KMS-11 (cell line): Measurements from ENCODE around the gene ERC2.

Experiments
- H2AFZ ChIP-seq: fragments of 200-600 bp; sonication (generic); 2 replicates; pipeline ENCODE4 v1.6.1; 2016; ENCODE audit warnings: antibody characterized with exemption, mixed run types, low read depth
- H3K27ac ChIP-seq: fragments of 200-600 bp; sonication (generic); 2 replicates; pipeline ENCODE4 v1.6.1; 2016; ENCODE audit warnings: mild to moderate bottlenecking, mixed run types
- H3K27me3 ChIP-seq: fragments of 200-600 bp; sonication (generic); 2 replicates; pipeline ENCODE4 v1.6.1; 2017; ENCODE audit warnings: mild to moderate bottlenecking, low read depth, mixed run types, moderate library complexity; ENCODE audit not compliant: insufficient read depth
- H3K36me3 ChIP-seq: fragments of 200-600 bp; sonication (generic); 2 replicates; pipeline ENCODE4 v1.6.1; 2017; ENCODE audit warnings: mild to moderate bottlenecking, mixed run types; ENCODE audit not compliant: insufficient read depth
- H3K4me1 ChIP-seq: fragments of 200-600 bp; sonication (generic); 2 replicates; pipeline ENCODE4 v1.6.1; 2016; ENCODE audit warnings: mild to moderate bottlenecking, low read depth, mixed run types; ENCODE audit not compliant: poor library complexity, severe bottlenecking
- H3K4me2 ChIP-seq: fragments of 200-600 bp; sonication (generic); 2 replicates; pipeline ENCODE4 v1.7.0; 2016; ENCODE audit warnings: mild to moderate bottlenecking, mixed run types
- H3K4me3 ChIP-seq: fragments of 200-600 bp; sonication (generic); IDR thresholded peaks from 2 replicates; pipeline ENCODE4 v1.6.1; 2017; ENCODE audit warnings: low read depth, low read length, mixed read lengths; ENCODE audit not compliant: insufficient read depth
- H3K79me2 ChIP-seq: fragments of 200-600 bp; sonication (generic); 2 replicates; pipeline ENCODE4 v1.6.1; 2016; ENCODE audit warnings: low read depth, mixed run types; ENCODE audit not compliant: insufficient read depth
- H3K9ac ChIP-seq: fragments of 200-600 bp; sonication (generic); 2 replicates; pipeline ENCODE4 v1.6.1; 2016; ENCODE audit warnings: mild to moderate bottlenecking, mixed run types
- H4K20me1 ChIP-seq: fragments of 200-600 bp; sonication (generic); 2 replicates; pipeline ENCODE4 v1.6.1; 2016; ENCODE audit warnings: mild to moderate bottlenecking, mixed run types; ENCODE audit not compliant: insufficient read depth
- TF ChIP-seq, protein P1 (sequence below): fragments of 200-600 bp; sonication (generic); conservative IDR thresholded peaks from 2 replicates; pipeline ENCODE4 v1.6.1; 2017; ENCODE audit warnings: low read depth, mild to moderate bottlenecking, antibody characterized with exemption, low read length, moderate library complexity, mixed read lengths

ERC2 gene

DNA sequence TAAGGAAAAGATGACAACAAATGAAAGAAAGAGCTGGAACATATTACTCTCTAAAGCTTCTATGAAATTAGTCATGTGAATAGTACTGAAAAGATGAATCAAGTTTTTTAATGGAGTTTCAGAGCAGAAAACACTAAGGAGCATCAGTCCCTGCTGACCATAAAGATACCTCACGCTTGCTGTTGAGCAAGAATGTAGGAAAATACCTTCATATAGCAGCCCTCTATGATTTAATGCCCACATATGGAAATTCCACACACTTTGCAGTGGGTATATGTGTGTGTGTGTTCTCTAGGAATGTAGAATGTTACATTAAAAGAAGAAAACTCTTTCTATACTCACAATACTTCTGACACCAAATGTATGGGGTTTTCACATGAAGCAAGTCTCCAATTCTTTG lies 355.0 kb downstream of the ERC2 start:
- Histone ChIP-seq H3K27me3 (no peaks in the 10 kb centered on the region), H3K4me1 (no peaks in the 10 kb centered on the region), H2AFZ (no peak overlapping the region), H4K20me1 (no peaks in the 10 kb centered on the region), H3K27ac (no peak overlapping the region), H3K4me3 (no peak overlapping the region), H3K4me2 (no peak overlapping the region), H3K79me2 (no peaks in the 10 kb centered on the region), H3K36me3 (no peaks in the 10 kb centered on the region), H3K9ac (no peak overlapping the region)
- TF ChIP-seq, protein P1, sequence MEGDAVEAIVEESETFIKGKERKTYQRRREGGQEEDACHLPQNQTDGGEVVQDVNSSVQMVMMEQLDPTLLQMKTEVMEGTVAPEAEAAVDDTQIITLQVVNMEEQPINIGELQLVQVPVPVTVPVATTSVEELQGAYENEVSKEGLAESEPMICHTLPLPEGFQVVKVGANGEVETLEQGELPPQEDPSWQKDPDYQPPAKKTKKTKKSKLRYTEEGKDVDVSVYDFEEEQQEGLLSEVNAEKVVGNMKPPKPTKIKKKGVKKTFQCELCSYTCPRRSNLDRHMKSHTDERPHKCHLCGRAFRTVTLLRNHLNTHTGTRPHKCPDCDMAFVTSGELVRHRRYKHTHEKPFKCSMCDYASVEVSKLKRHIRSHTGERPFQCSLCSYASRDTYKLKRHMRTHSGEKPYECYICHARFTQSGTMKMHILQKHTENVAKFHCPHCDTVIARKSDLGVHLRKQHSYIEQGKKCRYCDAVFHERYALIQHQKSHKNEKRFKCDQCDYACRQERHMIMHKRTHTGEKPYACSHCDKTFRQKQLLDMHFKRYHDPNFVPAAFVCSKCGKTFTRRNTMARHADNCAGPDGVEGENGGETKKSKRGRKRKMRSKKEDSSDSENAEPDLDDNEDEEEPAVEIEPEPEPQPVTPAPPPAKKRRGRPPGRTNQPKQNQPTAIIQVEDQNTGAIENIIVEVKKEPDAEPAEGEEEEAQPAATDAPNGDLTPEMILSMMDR: no peak

- Histone ChIP-seq H3K4me2 (no peak overlapping the region), H3K4me3 (no peak overlapping the region), H2AFZ (no peak overlapping the region), H3K36me3 (no peaks in the 10 kb centered on the region), H3K9ac (no peak overlapping the region), H3K27ac (no peak overlapping the region), H3K79me2 (no peaks in the 10 kb centered on the region), H4K20me1 (no peaks in the 10 kb centered on the region), H3K4me1 (no peaks in the 10 kb centered on the region), H3K27me3 (no peaks in the 10 kb centered on the region)
- TF ChIP-seq, protein P1: no peak
Measured at GRCh38 chr3:56111606-56112304, 356.5 kb downstream of the ERC2 start.

GRCh38 chr3:56110886-56111285 lies 357.4 kb downstream of the ERC2 start:
- Histone ChIP-seq H3K27ac (no peak overlapping the region), H3K36me3 (no peaks in the 10 kb centered on the region), H2AFZ (no peak overlapping the region), H3K4me3 (no peak overlapping the region), H3K79me2 (no peaks in the 10 kb centered on the region), H3K4me2 (no peak overlapping the region), H3K27me3 (no peaks in the 10 kb centered on the region), H3K4me1 (no peaks in the 10 kb centered on the region), H3K9ac (no peak overlapping the region), H4K20me1 (no peaks in the 10 kb centered on the region)
- TF ChIP-seq, protein P1: no peak

DNA sequence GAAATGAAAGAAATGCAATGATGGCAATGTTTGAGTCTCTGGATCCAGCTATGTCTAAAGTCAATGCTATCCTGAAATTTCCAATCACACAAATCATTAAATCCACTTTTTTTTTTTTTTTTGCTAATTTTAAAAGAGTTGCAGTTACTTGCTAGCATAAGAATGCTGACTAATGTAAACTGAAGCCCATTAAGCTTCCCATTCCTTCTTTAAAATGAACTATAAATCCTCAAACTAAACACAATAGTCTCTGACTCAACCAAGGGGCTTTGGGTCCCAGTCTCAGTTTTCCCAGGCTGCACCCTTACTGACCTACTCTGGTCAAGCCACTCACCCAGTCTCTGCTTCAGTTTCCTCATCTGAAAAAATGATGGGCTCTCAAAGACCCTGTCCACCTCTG lies 361.1 kb downstream of the ERC2 start:
- no peak overlapping the region for H3K9ac ChIP-seq
- no peak overlapping the region for H3K27ac ChIP-seq
- no peak overlapping the region for H3K4me3 ChIP-seq
- no peak overlapping the region for H2AFZ ChIP-seq
- H3K27me3 ChIP-seq: no peaks in the 10 kb centered on the region
- no peaks in the 10 kb centered on the region for H3K36me3 ChIP-seq
- H3K79me2 ChIP-seq: no peaks in the 10 kb centered on the region
- TF ChIP-seq, protein P1: no peak
- H3K4me1 ChIP-seq: no peaks in the 10 kb centered on the region
- H3K4me2 ChIP-seq: no peak overlapping the region
- H4K20me1 ChIP-seq: no peaks in the 10 kb centered on the region
